Measurements from ENCODE around the gene HOXC10.

The HOXC10 gene

DNA sequence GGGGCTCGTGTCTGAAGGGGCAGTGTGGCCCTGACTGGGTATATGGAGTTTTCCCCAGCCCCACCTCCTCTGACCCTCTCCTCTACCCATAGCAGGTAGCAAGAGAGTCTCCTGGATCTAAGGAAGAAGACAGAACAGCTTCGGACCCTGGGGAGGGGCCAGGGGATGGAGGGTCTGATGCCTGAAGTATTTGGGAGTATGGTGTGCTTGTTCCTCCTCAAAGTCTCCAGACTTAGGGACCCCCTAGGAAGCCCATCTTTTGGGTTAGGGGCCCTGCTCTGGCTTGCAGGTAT lies 23.3 kb downstream of the HOXC10 start:
- Mint-ChIP-seq H3K36me3 (no peaks in the 10 kb centered on the region), H3K9me3 (no peaks in the 10 kb centered on the region), H3K27me3 (peaks cover 96 to 100% of the 10 kb centered on the region in 2 donors), H3K27ac (peak overlapping the region; percentile 20), H3K4me1 (peaks cover 28 to 49% of the 10 kb centered on the region in 2 donors), H3K4me3 (no peak overlapping the region)
- ATAC-seq (replicated peaks) (no peak), DNase-seq (no peak)

DNA sequence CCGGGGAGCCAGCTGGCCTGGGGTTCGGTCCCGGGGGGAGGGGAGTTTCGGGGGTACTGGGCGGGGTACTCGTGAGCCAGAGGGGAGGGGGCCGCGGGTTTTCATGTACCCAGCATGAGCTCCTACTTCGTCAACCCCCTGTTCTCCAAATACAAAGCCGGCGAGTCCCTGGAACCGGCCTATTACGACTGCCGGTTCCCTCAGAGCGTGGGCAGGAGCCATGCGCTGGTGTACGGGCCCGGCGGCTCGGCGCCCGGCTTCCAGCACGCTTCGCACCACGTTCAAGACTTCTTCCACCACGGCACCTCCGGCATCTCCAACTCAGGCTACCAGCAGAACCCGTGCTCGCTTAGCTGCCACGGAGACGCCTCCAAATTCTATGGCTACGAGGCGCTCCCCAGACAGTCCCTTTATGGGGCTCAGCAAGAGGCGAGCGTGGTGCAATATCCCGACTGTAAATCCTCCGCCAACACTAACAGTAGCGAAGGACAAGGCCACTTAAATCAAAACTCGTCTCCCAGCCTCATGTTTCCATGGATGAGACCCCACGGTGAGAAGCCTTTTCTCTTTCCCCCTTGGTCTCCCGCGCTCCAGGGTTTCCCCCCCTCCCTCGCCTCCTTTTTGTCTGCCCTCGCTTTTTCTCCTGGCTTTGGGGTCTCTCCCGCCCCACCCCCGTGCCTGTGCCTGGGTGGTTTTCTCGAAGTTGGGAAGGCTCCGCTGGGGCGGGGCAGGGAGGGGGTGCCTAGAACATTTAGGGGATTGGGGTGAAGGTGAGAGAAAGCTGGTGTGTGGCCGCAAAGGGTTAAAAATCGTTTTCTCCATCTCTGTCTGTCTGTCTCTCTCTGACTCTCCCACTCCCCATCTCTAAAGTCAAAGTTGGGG lies 24.5 kb downstream of the HOXC10 start:
- no peak for ATAC-seq (replicated peaks)
- no peaks in the 10 kb centered on the region for H3K36me3 Mint-ChIP-seq
- no peak for DNase-seq
- H3K27ac Mint-ChIP-seq, result peak overlapping the region; percentile 88
- H3K4me1 Mint-ChIP-seq, result peaks cover 25 to 51% of the 10 kb centered on the region in 2 donors
- no peaks in the 10 kb centered on the region for H3K9me3 Mint-ChIP-seq
- H3K4me3 Mint-ChIP-seq, result peak overlapping the region; percentile 71 to 73
- peaks cover 95 to 100% of the 10 kb centered on the region in 2 donors for H3K27me3 Mint-ChIP-seq

DNA sequence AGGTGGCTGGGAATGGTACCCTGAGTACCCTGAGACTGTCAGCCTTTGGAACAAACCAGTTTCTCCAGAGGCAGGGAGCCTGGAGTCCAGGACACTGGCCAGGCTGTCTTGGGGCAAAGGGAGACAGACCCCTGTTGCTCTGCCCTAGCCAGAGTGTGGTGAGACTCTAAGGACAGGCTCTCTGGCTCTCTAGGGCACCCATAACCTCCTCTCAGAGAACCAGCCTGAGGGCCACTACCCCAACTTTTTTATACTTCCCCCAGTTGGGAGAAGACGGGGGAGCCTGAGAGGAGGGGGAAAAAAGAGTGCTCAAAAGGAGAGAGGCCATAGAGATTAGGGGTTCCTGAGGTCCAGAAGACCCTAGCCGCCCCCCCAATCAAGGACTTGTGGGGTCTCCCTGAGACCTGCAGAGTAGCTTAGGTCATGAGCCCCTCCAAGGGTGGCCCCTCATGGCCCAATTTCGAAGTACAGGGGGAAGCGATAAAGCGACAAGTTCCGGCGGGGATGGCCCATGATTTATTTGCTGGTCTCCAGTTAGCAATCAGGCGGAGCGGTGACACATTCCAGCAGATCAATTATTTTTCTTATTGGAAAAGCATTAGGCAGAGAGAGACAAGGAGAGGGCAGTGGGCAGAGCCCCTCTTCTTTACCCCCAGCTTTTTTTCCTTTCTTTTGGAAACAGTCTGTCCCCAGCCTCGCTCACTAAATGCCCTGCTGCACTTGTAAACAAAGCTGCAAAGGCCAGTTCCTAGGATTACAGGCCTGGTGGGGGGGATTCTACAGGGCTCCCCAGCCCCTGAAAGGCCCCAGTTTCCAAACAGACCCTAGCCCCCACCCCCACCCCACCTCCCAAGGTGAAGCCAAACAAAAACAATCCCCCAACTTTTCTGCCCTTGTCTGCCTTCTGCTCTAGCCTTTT lies 25.4 kb downstream of the HOXC10 start:
- H3K4me1 Mint-ChIP-seq, result peaks cover 25 to 54% of the 10 kb centered on the region in 2 donors
- H3K36me3 Mint-ChIP-seq, result peaks cover 0 to 2% of the 10 kb centered on the region in 2 donors
- peaks cover 95 to 100% of the 10 kb centered on the region in 2 donors for H3K27me3 Mint-ChIP-seq
- H3K4me3 Mint-ChIP-seq, result peak overlapping the region; percentile 71 to 73
- ATAC-seq (replicated peaks), result no peak
- no peak for DNase-seq
- H3K27ac Mint-ChIP-seq, result peak overlapping the region; percentile 88
- H3K9me3 Mint-ChIP-seq, result no peaks in the 10 kb centered on the region

DNA sequence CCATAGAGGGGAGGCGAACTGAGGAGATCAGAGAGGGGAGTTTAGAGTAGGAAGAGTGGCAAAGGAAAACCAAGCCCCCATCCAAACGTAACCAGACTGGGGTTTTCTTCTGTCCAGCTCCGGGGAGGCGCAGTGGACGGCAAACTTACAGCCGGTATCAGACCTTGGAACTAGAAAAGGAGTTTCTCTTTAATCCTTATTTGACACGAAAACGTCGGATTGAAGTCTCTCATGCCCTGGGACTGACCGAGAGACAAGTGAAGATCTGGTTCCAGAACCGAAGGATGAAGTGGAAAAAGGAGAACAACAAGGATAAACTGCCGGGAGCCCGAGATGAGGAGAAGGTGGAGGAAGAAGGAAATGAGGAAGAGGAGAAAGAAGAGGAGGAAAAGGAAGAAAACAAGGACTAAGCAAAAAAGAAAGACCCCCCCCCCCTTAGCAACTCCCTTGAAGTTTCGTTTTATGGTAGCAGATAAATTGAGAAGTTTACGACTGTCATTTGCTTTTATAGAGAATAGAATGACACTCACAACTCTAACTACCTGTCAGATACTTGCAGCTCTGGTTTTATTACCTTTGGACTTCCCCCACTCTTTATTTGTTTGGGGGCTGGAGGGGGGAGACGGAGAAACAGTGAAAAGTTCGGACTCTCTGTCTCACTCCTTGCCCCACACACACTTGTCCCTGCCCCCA lies 26.2 kb downstream of the HOXC10 start:
- H3K27ac Mint-ChIP-seq, result peak overlapping the region; percentile 15
- peaks cover 24 to 46% of the 10 kb centered on the region in 2 donors for H3K4me1 Mint-ChIP-seq
- ATAC-seq (replicated peaks) (no peak), DNase-seq (no peak)
- no peaks in the 10 kb centered on the region for H3K9me3 Mint-ChIP-seq
- peaks cover 95 to 96% of the 10 kb centered on the region in 2 donors for H3K27me3 Mint-ChIP-seq
- H3K4me3 Mint-ChIP-seq, result peak overlapping the region; percentile 11 to 60
- H3K36me3 Mint-ChIP-seq, result peaks cover 0 to 2% of the 10 kb centered on the region in 2 donors

DNA sequence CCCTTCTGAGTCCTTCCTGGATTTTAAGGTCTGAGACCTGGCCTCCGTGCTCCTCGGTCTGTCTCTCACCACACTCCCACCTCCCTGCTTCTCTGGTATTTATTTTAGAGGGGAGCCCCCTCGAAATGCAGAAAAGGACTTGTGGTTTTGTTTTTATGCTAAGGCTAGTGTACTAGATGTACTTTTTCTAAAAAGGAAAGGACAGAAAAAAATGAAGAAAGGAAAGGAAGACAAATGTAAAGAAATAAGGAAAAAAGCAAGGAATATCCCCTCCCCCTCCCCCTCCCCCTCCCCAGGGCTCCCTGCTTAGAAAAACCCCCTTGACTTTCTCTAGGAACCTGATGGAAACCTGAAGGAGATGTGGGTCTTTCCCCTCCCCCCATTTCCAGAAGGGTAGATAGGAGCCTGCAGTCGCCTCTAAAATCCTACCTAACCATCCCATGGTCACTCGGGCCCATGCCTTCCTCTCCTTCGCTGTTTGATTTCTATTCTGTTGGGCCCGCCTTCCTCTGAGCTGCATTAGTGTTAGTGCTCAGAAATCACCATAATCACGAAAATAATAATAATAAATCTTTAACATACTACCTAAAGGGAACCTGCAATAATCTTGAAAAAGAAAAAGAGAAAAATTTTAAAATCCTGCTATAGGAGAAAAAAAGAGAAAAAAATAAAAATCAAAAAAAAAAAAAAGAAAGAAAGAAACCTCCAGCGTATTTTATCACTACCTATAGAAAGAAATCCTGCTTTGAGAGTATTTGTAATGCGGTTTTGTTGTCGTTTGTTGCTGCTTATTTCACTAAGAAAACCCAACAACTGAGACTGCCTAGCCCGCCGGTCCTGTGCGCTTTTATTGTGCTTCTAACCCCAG lies 27.0 kb downstream of the HOXC10 start:
- no peak overlapping the region for H3K27ac Mint-ChIP-seq
- H3K4me1 Mint-ChIP-seq, result peaks cover 19 to 38% of the 10 kb centered on the region in 2 donors
- ATAC-seq (replicated peaks) (no peak), DNase-seq (no peak)
- H3K36me3 Mint-ChIP-seq, result peaks cover 0 to 2% of the 10 kb centered on the region in 2 donors
- H3K27me3 Mint-ChIP-seq, result peaks cover 89 to 94% of the 10 kb centered on the region in 2 donors
- H3K9me3 Mint-ChIP-seq, result no peaks in the 10 kb centered on the region
- peak overlapping the region in 1 of 2 donors; percentile 11 for H3K4me3 Mint-ChIP-seq

DNA sequence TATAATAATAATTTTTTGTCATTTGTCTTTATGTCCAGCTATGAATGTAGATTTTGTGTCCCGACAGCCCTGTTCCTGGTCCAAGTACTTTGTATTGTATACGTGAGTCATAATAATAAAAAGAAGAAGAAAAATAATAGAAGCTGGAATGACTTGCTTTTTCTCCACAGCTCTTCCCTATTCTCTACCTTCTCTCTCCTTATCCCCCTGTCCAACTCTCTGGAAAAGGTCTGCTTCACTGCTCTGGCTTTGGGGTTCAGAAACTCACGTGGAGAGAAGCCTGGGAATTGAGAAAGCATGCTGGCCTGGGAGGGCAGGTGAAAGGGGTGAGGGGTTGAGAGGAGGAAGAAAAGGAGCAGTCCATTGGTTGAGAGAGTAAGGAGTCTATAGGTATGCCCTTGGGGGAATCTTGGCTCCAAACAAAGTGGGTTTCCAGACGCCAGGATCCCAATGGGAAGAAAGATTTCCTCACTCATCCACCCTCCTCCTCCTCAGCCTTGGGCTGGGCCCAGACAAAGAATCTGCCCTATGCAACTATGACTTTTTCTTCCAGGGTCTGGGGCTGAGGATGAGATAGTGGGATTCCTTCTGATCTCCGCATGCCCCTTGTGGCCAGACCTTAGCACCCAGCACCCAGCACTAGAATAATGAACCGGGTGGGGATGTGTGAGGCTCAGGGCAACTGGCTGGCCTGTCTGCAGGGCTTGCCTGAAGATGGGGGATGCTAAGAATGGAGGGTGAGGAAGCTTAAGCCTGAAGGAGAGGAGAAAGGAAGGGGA lies 27.9 kb downstream of the HOXC10 start:
- Mint-ChIP-seq H3K9me3 (no peaks in the 10 kb centered on the region), H3K4me3 (no peak overlapping the region), H3K27ac (no peak overlapping the region), H3K27me3 (peaks cover 88 to 94% of the 10 kb centered on the region in 2 donors), H3K36me3 (peaks cover 0 to 2% of the 10 kb centered on the region in 2 donors), H3K4me1 (peaks cover 26 to 39% of the 10 kb centered on the region in 2 donors)
- DNase-seq (no peak), ATAC-seq (replicated peaks) (no peak)

DNA sequence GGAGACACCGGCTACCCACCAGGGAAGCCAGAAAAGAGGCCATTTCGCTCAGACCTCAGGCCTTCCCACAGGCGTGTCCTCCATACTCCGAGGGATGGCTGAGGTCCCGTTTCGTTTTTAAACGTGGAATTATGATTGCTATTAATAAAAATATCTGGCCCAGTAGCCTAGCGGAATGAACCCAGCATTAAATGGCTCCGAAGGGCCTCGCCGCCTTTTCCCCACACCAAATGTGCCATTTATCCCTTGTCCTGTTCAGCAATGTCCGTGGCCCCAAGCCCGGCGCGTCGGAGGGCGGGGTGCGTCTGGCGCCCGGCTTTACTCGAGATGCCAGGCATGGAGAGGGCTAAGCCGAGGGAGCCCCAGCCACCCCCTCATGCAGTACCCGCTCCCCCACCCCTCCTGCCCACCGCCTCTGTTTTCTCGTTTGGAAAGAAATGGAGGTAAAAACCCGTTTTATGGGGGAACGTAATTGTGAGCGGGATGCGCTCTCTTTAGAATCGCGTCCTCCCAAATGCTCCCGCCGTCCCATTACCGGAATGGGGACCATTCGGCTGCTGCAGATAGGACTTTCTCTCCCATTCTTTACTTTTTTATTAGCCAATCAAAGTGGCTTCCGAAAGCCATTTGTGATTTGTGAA lies 29.6 kb downstream of the HOXC10 start:
- ATAC-seq (replicated peaks) (no peak), DNase-seq (no peak)
- Mint-ChIP-seq H3K27me3 (peaks cover 78 to 91% of the 10 kb centered on the region in 2 donors), H3K36me3 (peaks cover 0 to 2% of the 10 kb centered on the region in 2 donors), H3K9me3 (no peaks in the 10 kb centered on the region), H3K4me3 (peak overlapping the region; percentile 3 to 36), H3K27ac (peak overlapping the region; percentile 79), H3K4me1 (peaks cover 29 to 47% of the 10 kb centered on the region in 2 donors)

DNA sequence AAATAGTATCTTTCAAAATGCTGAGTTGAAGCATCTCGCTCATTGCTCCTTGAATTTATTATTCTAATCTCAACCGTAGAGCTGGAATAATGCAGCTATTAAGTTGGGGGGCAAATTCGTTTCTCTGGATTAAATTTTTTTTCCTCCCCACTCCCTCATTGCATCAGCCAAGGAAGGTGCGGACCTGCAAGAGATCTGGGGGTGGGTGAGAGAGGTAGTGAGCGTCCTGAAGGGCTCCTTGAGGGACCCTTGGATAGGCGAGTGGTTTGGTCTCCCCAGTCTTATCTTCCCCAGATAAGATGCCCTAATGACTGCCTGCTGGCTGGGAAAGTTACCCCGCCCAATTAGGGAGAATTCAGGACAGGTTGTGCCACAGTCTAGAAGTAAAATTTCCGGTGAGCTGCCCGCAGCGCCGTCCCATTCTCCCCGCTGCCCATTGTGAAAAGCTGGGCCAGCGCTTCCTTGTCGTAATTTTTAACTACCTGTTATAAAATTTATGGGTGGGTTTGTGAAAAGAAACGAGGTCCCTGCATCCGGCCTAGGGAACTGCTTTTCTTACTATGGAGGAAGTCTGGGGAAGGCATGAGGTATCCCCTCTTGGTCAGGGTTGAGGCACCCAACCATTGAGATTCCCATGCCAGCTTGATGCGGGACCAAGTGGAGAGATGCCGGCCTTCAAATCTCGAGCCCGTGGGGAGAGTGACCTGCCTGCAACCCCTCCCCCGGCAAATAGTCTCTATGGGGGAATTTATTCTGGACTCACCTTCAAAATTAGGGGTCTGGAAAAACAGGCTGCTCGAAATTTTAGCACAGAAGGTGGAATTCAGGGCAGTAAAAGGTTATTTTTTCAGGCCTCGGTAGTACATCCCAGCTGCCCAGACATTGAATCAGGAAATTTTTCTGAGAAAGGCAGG lies 30.3 kb downstream of the HOXC10 start:
- peaks cover 77 to 91% of the 10 kb centered on the region in 2 donors for H3K27me3 Mint-ChIP-seq
- no peak for DNase-seq
- H3K9me3 Mint-ChIP-seq, result no peaks in the 10 kb centered on the region
- H3K36me3 Mint-ChIP-seq, result peaks cover 0 to 2% of the 10 kb centered on the region in 2 donors
- H3K4me1 Mint-ChIP-seq, result peaks cover 25 to 47% of the 10 kb centered on the region in 2 donors
- peak overlapping the region; percentile 79 for H3K27ac Mint-ChIP-seq
- ATAC-seq (replicated peaks), result no peak
- H3K4me3 Mint-ChIP-seq, result peak overlapping the region; percentile 3 to 36

DNA sequence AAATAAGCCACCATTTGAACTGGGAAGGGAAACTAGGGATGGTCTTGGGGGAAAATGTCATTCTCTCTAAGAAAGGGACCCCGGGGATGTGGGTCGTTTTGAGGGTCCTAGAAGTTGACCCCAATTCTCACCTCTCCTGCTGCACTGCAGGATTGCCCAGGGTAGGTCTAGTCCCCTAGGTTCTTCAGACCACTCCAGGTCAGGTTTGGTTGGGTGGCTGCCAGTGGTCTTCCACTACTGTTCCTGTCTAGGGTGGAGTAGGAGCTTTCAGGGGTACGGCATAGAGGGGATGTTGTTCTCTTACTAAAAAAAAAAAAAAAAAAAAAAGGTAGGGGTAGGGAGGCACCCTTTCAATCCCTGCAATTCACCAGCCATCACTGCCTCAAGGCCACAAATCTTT lies 31.1 kb downstream of the HOXC10 start:
- peaks cover 0 to 2% of the 10 kb centered on the region in 2 donors for H3K36me3 Mint-ChIP-seq
- H3K27ac Mint-ChIP-seq, result no peak overlapping the region
- no peak overlapping the region for H3K4me3 Mint-ChIP-seq
- DNase-seq (no peak), ATAC-seq (replicated peaks) (no peak)
- no peaks in the 10 kb centered on the region for H3K9me3 Mint-ChIP-seq
- peaks cover 71 to 83% of the 10 kb centered on the region in 2 donors for H3K27me3 Mint-ChIP-seq
- peaks cover 23 to 43% of the 10 kb centered on the region in 2 donors for H3K4me1 Mint-ChIP-seq

DNA sequence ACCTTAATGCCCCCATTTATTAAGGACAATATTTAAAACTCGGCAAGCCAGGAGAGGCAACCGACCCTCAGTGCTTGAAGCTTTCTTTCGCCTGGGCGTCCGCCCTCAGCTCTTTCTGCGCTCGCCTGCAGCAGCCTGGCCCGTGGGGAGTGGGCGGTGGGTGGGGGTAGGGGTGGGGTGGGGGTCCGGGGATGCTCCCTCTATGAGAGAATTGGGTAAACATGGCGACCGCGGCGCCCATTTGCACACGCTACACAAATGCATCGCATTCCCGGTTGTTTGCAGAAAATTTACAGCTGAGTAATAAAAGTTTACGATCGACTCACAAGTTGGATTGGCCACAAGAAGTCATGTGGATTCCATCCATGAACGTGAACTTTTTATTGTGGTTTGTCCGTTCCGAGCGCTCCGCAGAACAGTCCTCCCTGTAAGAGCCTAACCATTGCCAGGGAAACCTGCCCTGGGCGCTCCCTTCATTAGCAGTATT lies 31.6 kb downstream of the HOXC10 start:
- Mint-ChIP-seq H3K9me3 (no peaks in the 10 kb centered on the region), H3K27me3 (peaks cover 70 to 83% of the 10 kb centered on the region in 2 donors), H3K27ac (no peak overlapping the region), H3K4me3 (no peak overlapping the region), H3K4me1 (peaks cover 22 to 42% of the 10 kb centered on the region in 2 donors), H3K36me3 (peaks cover 0 to 2% of the 10 kb centered on the region in 2 donors)
- no peak for ATAC-seq (replicated peaks)
- DNase-seq, result no peak

DNA sequence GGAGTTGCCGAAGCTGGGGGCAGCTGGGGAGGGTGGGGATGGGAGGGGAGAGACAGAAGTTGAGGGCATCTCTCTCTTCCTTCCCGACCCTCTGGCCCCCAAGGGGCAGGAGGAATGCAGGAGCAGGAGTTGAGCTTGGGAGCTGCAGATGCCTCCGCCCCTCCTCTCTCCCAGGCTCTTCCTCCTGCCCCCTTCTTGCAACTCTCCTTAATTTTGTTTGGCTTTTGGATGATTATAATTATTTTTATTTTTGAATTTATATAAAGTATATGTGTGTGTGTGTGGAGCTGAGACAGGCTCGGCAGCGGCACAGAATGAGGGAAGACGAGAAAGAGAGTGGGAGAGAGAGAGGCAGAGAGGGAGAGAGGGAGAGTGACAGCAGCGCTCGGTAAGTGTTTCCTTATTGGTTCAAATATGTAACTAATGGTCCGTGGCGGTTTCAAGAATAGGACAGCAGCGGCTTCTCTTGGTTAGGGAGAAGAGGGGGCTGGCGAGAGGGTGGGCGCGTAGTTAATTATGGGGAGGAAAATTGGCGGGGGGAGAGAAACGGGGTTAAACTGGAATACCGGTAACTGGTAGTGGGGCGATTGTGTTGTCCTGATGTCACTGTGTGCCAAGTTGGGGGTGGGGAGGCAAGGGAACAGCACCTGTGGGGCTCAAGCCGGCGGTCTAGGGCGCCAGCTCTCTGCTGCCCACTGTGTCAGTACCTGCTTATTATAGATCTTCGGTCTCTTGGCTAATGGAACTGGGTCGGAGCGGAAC lies 32.3 kb downstream of the HOXC10 start:
- Mint-ChIP-seq H3K36me3 (peaks cover 0 to 2% of the 10 kb centered on the region in 2 donors), H3K9me3 (no peaks in the 10 kb centered on the region), H3K27ac (peak overlapping the region; percentile 89), H3K27me3 (peaks cover 70 to 83% of the 10 kb centered on the region in 2 donors), H3K4me3 (peak overlapping the region; percentile 83 to 86), H3K4me1 (peaks cover 21 to 41% of the 10 kb centered on the region in 2 donors)
- peak; percentile 48 to 52 for ATAC-seq (replicated peaks)
- DNase-seq, result no peak
